Mucosa of gallbladder (tissue), 1 donor: ENCODE data around the gene CHRNA10. TPM values are rescaled to one million over a fixed set of nuclear protein-coding genes. Genes with fewer than 3 reads are reported as not detected.

Experiments used
- DNase-seq: peaks from one replicate; pipeline ENCODE4 v3.0.0-alpha.2; 2020; ENCODE audit warnings: low spot score
- total RNA-seq: library from RNA; stranded (reverse); gene quantifications from one replicate; pipeline ENCODE4 v1.2.1, GENCODE V29; 2021
- donor health status: DM: no; HTN: no; CAD: no.

Gene CHRNA10
- total RNA-seq, 1 donor from 2014 or later: 1.8 TPM

DNA sequence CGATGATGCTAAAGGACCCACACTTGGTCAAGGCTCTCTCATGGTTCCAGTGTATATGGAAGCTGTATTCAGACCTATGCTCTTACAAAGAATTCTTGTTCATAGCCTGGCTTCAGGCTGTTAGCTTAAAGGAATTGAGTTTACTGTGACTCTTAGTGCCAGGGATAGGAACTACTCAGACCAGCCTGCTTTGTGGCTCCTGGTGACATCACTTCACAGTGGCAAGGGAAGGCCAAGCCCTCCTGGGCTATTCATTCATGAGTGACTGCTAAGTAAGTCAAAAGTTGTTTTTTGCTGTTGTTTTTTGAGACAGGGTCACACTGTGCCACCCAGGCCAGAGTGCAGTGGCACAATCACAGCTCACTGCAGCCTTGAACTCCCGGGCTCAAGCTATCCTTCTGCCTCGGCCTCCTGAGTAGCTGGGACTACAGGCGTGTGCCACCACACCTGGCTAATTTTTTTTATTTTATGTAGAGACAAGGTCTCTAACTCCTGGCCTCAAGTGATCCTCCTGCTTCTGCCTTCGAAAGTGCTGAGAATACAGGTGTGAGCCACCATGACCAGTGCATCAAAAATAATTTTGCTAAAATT is 39.0 kb downstream of the CHRNA10 start:
- DNase-seq: no peak

DNA sequence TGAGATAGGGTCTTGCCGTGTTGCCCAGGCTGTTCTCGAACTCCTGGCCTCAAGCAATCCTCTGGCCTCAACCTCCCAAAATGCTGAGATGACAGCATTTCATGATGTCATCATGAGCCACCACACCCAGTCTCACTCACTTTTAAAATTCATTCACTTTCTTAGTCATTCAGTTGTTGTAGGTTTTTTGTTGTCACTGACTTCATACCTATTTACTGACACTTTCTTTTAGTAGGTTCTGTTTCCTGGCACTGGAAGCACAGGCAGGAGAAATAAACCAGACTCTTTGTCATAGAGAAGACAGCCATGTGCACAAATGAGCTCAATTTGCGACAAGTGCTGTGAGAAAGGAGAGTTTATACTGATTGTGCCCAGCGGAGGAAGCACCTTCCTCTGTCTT is 39.9 kb downstream of the CHRNA10 start:
- DNase-seq: no peak

DNA sequence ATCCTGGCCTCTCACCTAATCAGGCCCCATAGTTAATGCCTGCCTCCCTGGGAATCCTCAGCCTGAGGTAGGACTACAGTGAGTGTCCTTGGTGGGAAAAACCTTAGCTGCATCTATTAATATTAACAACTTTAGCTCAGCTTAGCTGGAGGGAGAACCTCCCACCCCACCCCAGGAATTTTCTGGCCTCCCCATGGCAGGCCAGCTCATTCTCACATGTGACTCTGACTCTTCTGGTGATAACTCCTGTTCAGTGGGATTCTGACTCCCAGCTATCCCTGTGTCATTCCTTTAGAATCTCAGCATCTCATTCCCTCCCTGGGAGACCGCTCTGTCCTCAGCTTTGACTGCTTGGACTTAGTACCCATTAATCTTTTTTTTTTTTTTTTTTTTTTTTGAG is 43.9 kb downstream of the CHRNA10 start:
- no peak for DNase-seq

DNA sequence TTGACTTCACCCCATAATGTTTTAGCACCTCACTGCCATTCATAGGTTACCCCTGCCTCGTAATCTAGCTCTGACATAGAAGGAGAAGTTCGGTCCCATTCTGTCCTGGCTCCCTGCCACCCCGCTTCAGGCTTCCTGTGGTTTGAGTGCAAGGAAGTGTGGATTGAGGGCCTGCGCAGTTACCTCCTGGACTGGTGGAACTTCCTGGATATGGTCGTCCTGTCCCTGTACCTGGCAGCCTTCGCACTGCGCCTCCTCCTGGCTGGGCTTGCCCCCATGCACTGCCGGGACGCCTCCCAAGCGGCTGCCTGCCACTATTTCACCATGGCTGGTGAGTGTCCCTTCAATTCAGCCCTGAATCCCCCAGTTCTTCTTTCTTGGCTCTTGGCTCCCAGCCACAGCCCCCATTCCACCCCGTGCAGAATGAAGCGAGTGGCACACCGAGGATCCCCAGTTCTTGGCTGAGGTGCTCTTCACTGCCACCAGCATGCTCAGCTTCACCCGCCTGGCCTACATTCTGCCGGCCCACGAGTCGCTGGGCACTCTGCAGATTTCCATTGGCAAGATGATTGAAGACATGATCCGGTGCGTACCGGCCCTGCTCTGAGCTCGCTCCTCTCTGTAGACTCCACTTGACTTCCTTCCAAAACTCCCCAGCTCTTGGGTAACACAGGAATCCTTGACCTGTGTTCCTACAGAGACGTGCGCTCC is 44.8 kb downstream of the CHRNA10 start:
- peak; percentile 29 for DNase-seq

DNA sequence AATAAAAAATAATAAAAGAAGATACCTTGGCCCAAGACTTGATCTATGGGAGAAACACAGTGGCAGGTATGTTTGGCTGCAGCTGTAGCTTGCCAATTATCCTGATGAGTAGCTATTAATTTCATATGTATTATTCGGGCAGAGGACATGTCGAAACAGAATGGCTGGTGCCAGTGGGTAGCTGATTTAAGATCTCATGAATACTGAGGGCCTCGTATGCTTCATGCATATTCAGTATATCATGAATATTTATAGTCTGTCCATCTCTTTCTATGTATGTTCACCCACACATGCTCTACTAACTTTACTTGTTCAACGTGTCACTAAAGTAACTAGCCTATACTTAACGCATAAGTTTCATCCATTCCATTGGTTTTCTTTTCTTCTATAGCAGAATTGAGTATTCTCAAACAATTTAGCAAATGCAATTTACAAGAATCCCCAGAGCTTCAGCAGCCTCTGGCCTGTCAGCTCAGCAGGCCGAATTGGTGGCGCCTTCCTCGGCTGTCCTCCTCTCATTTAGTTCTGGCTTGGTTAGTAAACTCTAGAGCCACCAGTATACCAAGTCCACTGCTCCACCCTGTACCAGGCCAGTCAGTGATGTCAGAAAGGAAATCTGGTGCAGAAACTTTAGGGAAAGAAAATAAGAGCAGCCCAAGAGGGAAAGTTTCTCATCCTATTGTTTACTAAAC is 47.3 kb downstream of the CHRNA10 start:
- no peak for DNase-seq

DNA sequence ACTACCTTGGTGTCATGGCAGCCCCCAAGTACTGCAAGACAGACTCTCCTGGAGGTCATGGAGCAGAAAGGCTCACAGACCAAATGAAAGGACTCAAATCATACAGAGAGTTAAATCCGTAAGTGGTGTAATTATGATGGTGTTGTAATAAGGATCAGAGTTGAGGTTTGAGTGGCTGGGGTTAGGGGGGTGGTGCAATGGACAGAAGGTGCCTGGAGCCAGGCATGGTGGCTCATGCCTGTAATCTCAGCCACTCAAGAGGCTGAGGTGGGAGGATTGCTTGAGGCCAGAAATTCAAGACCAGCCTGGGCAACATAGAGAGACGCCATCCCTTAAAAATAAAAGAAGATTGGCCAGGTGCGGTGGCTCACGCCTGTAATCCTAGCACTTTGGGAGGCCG is 48.1 kb downstream of the CHRNA10 start:
- no peak for DNase-seq

DNA sequence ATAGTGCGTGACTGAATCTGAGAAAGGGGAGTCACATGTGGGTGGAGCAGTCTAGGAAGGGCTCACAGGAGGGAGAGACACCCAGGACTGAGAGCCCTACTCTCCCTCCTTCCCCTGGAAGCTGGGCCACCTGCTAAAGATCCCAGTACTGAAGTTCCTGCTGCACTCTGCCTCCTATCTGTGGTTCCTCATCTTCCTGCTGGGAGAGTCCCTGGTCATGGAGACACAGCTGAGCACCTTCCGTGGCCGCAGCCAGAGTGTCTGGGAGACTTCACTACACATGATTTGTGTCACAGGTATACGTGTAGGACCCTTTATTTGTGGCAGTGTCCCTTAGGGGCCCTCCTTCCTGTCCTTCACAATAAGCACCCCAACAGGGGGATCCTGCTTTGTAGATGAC is 48.7 kb downstream of the CHRNA10 start:
- DNase-seq: no peak

DNA sequence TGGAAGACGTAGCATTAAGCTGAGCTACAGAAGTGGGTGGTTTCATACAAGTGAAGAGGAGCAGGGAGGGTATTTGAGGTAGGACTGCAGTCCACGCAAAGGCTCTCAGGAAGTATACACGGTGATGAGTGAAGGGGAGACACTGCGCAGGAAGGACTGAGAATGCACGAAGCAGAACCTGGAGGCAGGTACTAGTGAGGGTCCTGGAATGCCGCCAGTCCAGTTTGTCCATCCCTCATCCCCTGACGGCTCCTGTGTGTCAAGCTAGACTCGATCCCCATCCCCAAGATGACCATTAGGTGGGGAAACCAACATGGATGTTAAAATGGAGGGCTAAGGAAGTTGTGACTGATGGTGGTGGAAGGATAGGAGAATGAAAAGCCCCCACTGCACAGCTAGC is 53.2 kb downstream of the CHRNA10 start:
- DNase-seq: no peak

DNA sequence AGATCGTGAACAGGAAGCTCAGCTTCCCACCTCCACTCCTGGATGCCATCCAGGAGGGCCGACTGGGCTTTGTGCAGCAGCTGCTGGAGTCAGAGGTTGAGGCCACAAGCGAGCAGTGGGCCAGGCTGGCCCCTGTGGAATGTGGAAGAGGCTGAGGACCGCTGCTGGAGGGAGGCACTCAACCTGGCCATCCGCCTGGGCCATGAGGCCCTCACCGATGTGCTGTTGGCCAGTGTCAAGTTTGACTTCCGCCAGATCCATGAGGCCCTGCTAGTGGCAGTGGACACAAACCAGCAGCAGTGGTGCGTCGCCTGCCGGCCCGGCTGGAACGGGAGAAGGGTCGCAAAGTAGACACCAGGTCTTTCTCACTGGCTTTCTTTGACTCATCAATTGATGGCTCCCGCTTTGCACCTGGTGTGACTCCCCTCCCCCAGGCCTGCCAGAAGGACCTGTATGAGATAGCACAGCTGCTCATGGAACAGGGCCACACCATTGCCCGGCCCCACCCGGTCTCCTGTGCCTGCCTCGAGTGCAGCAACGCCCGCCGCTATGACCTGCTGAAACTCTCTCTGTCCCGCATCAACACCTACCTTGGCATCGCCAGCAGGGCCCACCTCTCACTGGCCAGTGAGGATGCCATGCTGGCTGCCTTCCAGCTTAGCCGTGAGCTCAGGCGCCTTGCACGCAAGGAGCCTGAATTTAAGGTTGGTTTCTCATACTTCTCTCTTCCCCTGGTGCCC is 54.3 kb downstream of the CHRNA10 start:
- DNase-seq: no peak

DNA sequence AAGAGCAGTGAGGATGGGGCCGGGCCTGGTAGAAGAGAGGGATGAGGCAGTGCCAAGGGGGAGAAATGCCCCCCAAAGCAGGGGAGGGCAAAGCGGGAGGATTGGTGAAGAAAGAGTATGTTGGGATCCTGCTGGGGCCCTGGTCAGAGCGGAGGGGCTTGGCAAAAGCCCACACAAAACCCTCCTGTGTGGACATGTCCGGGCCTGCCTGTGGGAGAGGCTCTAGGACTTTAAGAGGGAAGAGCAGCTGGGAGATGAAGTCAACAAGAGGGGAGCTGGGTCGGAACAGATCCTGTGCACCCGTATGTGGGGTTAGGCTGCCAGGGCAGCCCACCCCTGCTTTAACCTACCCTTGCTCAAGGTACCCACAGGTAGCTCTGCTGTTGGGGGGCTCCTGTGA is 55.2 kb downstream of the CHRNA10 start:
- DNase-seq: no peak

Other genes with a start within 250 kb of the CHRNA10 start
- 0.17 TPM for gene ART5, start 29.4 kb downstream of the CHRNA10 start, total RNA-seq
- gene ART1, start 26.3 kb downstream of the CHRNA10 start, total RNA-seq: not detected
- 60.1 TPM for gene NUP98, start 126.2 kb upstream of the CHRNA10 start, total RNA-seq
- gene PGAP2, start 137.2 kb upstream of the CHRNA10 start, total RNA-seq: 22.6 TPM
- gene RHOG, start 169.6 kb upstream of the CHRNA10 start, total RNA-seq: 57.2 TPM
- 123 TPM for gene STIM1, start 184.3 kb upstream of the CHRNA10 start, total RNA-seq